HG03064 (cell line): ENCODE results near the gene NPPA.

Experiments used
- ATAC-seq: cut with Tn5 transposase; IDR thresholded peaks from one replicate; pipeline ENCODE4 v1.9.1; 2021; ENCODE audit warnings: low read depth; ENCODE audit not compliant: unreplicated experiment

NPPA gene

GRCh38 chr1:11845641-11846335 is 1.8 kb downstream of the NPPA start:
- ATAC-seq: no peak

- ATAC-seq: no peak
Observed at GRCh38 chr1:11842154-11843041, 5.2 kb downstream of the NPPA start.

GRCh38 chr1:11841245-11842153 is 6.1 kb downstream of the NPPA start:
- no peak for ATAC-seq

- no peak for ATAC-seq
Observed at GRCh38 chr1:11839727-11840705, 7.6 kb downstream of the NPPA start.

GRCh38 chr1:11838349-11839272 is 9.0 kb downstream of the NPPA start:
- no peak for ATAC-seq

GRCh38 chr1:11837767-11838348 is 9.7 kb downstream of the NPPA start:
- ATAC-seq: no peak

- no peak for ATAC-seq
Observed at GRCh38 chr1:11836955-11837766, 10.4 kb downstream of the NPPA start.

- ATAC-seq: no peak
Observed at GRCh38 chr1:11835441-11836225, 11.9 kb downstream of the NPPA start.

- ATAC-seq: no peak
Observed at GRCh38 chr1:11833900-11834299, 13.7 kb downstream of the NPPA start.

- ATAC-seq: no peak
Observed at GRCh38 chr1:11833497-11833896, 14.1 kb downstream of the NPPA start.

GRCh38 chr1:11831945-11832725 is 15.4 kb downstream of the NPPA start:
- ATAC-seq: no peak

GRCh38 chr1:11828511-11828910 is 19.1 kb downstream of the NPPA start:
- no peak for ATAC-seq

- ATAC-seq: no peak
Observed at GRCh38 chr1:11826946-11827345, 20.6 kb downstream of the NPPA start.

- ATAC-seq: no peak
Observed at GRCh38 chr1:11825131-11825530, 22.5 kb downstream of the NPPA start.

- ATAC-seq: no peak
Observed at GRCh38 chr1:11823366-11824137, 24.0 kb downstream of the NPPA start.
